GM12875 (cell line): ENCODE results near the gene TNFRSF9.
A peak's percentile ranks its signal among the peaks of the same experiment; 100 is the strongest.
"Not testable (repeated sequence)": the region's sequence is repeated elsewhere in the genome, so short reads cannot be mapped to it uniquely, and the experiment has no call there.

Experiments used
- H3K4me3 ChIP-seq: one replicate; pipeline ENCODE4 v1.5.1; 2011; ENCODE audit warnings: low read depth, low read length, control low read depth
- TF ChIP-seq, protein P1 (sequence below): IDR thresholded peaks from 2 replicates; pipeline ENCODE4 v1.5.1; 2011; ENCODE audit warnings: low read depth, mild to moderate bottlenecking, control low read depth, inconsistent platforms, low read length, moderate library complexity, borderline replicate concordance; ENCODE audit not compliant: insufficient read depth

TNFRSF9 gene

DNA sequence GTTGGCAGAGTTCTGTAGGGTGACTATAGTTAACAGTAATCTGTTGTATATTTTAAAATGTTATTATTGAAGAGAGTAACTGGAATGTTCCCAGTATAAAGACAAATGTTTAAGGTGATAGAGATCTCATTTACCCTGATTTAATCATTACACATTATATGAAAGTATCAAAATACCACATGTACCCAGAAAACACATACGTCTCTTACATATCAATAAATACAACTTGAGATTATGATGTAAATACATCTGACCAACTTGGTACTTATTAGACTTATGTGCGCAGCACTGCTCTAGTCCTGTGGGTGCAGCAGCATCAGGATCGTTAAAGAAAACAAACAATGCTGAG lies 20.2 kb upstream of the TNFRSF9 start:
- TF ChIP-seq, protein P1, sequence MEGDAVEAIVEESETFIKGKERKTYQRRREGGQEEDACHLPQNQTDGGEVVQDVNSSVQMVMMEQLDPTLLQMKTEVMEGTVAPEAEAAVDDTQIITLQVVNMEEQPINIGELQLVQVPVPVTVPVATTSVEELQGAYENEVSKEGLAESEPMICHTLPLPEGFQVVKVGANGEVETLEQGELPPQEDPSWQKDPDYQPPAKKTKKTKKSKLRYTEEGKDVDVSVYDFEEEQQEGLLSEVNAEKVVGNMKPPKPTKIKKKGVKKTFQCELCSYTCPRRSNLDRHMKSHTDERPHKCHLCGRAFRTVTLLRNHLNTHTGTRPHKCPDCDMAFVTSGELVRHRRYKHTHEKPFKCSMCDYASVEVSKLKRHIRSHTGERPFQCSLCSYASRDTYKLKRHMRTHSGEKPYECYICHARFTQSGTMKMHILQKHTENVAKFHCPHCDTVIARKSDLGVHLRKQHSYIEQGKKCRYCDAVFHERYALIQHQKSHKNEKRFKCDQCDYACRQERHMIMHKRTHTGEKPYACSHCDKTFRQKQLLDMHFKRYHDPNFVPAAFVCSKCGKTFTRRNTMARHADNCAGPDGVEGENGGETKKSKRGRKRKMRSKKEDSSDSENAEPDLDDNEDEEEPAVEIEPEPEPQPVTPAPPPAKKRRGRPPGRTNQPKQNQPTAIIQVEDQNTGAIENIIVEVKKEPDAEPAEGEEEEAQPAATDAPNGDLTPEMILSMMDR, result no peak
- H3K4me3 ChIP-seq, result peak overlapping the region; percentile 93

- TF ChIP-seq, protein P1, result no peak
- H3K4me3 ChIP-seq, result no peak overlapping the region
Measured at GRCh38 chr1:7960165-7960564, 19.5 kb upstream of the TNFRSF9 start.

GRCh38 chr1:7956218-7957032 lies 15.8 kb upstream of the TNFRSF9 start:
- TF ChIP-seq, protein P1, result no peak
- H3K4me3 ChIP-seq, result no peak overlapping the region

GRCh38 chr1:7954683-7955082 lies 14.0 kb upstream of the TNFRSF9 start:
- H3K4me3 ChIP-seq, result peak overlapping the region; percentile 84
- TF ChIP-seq, protein P1, result no peak

DNA sequence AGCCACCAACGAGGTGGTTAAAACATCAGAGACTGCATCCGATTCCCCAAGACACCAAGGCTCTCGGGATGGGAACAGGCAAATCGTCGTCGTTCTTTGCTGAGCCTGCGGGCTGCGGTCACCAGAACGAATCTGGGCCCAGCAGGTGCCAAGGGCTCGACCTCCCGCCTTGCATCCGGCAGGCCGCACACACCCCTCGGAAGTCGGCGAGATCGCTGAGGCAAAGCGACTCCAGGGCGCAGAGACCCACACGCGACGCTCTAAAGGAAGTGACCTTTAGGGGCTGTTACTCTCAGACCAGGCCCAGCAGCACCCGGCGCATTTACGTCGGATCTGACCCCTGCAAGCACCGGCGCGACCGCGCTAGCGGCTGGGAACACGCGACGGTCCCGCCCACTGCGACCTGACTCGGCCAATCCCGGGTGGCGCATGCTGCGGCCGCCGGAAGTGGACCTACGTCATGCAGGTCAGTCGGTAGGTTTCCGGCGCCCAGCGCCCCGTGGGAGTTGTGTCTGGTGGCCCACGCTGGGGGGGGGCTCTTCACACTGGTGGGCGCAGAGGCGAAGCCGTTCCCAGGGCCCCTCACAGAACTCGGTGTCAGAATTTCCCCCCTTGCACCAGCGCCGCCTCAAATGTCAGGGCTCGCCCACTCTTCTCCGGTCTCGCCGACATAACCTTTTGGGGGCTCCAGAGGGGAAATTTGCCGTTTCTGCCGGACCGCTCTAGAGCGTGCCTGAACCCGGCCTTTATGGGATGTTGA lies 13.4 kb upstream of the TNFRSF9 start:
- peak overlapping the region; percentile 84 for H3K4me3 ChIP-seq
- TF ChIP-seq, protein P1, result no peak

GRCh38 chr1:7952791-7953190 lies 12.2 kb upstream of the TNFRSF9 start:
- H3K4me3 ChIP-seq, result not testable (repeated sequence)

GRCh38 chr1:7948960-7949359 lies 8.3 kb upstream of the TNFRSF9 start:
- TF ChIP-seq, protein P1, result no peak
- no peak overlapping the region for H3K4me3 ChIP-seq
